ENCODE results near the gene FRMD4A. TPM values are rescaled to one million over a fixed set of nuclear protein-coding genes. Genes with fewer than 3 reads are reported as not detected.
A peak's percentile ranks its signal among the peaks of the same experiment; 100 is the strongest.
"Not testable (repeated sequence)": the region's sequence is repeated elsewhere in the genome, so short reads cannot be mapped to it uniquely, and the experiment has no call there.

The FRMD4A gene
- polyA plus RNA-seq, 1 donor, result 35.1 TPM

- peak; percentile 21 for DNase-seq
These were observed 236.8 kb downstream of the FRMD4A start for GRCh38 chr10:14093730-14094484.

GRCh38 chr10:14092799-14093198 lies 237.9 kb downstream of the FRMD4A start:
- DNase-seq, result no peak

DNA sequence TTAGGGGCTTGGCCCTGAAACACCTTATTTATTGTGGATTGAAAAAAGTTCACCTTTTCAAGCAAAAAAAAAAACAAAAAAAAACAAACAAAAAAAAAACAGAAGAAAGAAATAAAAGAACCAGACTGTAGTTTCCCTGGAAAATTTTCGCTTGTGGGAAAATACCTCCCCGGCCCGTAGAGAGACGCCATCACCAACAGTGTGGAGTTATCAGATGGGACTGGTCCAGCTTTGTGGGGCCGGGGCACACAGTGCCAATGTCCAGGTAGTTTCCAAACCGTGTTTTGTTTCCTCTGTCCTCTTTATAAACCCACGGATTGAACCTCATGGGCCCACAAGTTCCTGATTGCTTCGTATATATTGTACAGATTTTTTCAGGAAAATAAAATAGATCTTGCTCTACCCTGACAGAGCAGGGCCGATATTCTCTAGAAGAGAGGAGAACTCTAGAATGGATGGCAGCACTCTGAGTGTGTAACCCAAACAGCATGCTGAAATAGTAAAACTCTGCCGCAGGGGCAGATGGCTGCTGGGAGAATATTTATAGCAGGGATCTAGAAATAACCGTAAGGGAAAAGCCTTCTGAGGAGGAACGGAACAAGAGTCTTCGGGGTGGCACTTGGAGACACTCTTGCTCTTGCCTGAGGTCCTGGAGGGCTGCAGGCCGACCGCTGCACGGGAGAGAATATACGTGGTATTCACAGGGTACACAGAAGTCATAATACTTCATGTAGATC lies 241.0 kb downstream of the FRMD4A start:
- DNase-seq, result no peak

- DNase-seq, result no peak
These were observed 243.2 kb downstream of the FRMD4A start for GRCh38 chr10:14087566-14087965.

- no peak for DNase-seq
These were observed 244.1 kb downstream of the FRMD4A start for GRCh38 chr10:14086596-14086995.

DNA sequence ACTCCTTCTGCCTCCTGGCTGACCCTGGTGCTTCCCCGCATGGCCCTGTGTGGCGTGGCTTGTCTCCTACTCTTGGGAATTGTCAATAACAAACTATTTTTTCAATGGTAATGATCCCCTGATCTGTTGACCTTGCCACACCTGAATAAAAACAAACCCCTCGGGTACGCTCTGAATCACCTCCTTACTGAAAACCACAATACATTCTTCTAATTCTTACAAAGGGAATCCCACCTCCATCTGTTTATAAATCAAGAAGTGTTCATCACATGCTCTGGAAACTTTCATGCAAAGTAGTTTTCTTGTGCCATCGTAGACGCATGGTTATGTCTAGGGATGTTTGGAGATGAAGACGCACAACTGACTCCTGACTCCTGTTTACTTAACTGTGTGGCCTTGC lies 245.8 kb downstream of the FRMD4A start:
- DNase-seq, result no peak

DNA sequence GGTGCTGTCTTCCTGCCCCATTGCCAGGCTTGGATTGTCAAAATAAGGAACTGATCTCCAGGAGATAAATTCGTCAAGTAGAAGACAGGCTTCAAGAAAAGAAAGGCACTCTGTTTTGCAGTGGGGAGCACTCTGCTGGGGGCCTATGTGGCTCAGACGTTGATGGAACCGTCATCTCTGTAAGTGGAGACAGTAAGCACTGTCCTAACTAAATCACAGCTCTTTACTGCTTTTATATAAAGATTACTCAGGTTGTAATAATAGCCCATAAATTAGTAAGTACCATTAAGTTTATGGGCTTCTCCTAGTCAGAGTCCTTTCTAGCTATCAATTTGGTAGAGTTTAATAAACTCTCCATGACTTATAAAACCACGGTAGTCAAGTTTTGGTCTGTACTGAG lies 249.9 kb downstream of the FRMD4A start:
- DNase-seq, result no peak

DNA sequence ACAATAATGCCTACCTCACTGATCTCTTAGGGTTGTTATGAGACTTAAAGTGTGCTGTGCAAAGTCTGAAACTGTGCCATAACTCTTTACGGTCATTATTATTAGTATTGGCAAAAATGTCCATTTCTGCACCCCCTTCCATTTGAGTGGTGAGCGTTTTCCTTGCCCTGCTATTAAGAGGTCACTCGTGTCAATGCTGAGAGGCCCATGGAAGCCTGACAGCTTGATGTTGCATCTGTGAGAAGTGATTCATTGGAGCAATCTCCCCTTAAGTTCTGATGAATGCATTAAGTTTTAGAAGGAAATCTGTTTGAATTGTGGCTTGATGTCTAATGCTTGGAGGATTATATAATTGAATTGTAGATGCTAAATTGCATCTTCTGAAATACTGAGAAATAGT lies 253.3 kb downstream of the FRMD4A start:
- DNase-seq, result no peak

DNA sequence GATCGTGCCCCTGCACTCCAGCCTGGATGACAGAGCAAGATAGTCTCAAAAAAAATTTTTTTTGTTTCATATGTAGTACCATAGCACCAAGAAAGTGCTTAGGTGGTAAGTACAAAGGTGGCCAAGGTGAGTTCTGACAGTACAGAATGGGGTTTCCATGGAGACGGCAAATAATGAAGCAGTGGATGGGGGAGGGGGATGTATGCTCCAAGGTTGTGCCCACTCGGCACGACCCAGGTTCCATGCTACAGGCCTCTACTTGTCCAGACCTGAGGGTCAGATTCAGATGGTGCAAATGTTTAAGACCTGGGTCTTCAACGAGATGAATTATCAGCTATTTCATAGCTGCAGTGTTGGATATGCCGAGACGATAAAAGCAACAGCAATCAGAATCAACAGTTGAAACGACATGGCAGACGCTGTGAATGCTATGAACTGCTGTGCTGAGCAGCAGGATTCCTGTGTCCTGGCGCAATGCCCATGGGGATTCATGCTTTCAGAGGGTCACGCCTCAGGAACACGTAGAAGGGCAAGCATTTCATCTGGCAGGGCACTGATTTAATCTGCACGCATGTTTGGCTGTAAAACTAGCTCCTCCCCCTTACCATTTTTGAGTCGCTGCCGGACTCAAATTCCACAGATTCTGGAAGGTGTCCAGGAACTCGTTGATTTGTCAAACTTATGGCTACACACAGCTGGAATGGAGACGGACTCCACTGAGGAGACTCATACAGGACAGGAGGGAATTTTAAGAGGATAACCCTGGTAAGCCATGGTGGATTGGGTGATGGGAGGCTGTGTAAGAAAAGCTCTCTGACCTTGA lies 256.5 kb downstream of the FRMD4A start:
- peak; percentile 83 for DNase-seq

GRCh38 chr10:14072541-14072940 lies 258.2 kb downstream of the FRMD4A start:
- DNase-seq, result no peak

GRCh38 chr10:14071956-14072355 lies 258.8 kb downstream of the FRMD4A start:
- DNase-seq, result no peak

- no peak for DNase-seq
These were observed 262.0 kb downstream of the FRMD4A start for GRCh38 chr10:14068601-14069250.

GRCh38 chr10:14067638-14068037 lies 263.1 kb downstream of the FRMD4A start:
- DNase-seq, result not testable (repeated sequence)

DNA sequence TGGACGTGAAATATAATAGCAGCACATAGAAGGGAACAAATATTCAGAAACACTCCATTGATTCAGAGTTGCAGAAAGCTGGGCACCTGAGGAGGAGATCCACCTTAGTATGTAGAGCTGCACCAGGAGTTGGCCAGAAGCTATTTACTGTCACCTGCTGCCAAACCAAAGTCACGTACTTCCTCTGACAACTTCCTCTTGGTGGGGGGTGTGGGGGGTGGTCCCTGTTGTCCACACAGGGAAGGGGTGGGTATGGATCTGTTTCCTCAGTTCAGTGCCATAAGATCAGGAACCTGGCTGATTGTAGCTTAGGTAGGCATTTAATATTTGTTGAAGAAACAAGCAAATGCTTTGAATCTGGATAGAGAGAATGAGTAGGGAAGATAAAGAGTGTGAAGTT lies 264.6 kb downstream of the FRMD4A start:
- DNase-seq, result no peak

DNA sequence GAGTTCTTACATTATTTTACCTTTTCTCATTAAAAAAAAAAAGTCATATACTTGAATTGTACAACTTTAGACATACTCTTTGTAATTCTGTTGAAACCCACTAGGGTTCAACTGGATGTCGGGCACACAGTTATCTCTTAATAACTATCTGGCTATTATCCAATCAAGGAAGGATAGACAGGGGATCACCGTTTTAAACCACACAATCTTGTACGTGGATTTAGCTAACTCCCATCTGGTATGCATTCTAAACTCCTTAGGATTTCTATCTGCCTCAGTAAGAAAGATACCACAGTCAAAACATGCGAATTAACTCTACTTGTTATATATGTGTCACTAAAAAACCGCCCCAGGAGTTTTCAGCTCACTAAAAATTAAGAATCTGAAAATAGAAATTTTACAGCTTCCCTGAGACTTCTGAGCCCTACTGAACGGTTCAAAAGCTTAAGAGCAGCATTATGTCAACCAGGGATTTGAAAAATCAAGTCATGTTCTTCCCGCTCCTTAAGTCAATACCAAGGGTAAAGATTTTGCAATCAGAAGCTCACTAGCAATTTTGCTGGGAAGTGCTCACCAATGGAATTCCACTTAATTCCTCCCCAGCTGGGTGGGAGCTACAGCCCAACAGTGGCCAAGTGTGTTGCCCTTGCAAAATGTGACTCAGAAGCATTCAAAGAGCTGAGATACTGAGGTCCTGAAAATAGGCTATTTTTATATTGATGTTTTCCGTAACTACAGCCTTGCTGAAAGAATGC lies 267.0 kb downstream of the FRMD4A start:
- DNase-seq, result no peak

DNA sequence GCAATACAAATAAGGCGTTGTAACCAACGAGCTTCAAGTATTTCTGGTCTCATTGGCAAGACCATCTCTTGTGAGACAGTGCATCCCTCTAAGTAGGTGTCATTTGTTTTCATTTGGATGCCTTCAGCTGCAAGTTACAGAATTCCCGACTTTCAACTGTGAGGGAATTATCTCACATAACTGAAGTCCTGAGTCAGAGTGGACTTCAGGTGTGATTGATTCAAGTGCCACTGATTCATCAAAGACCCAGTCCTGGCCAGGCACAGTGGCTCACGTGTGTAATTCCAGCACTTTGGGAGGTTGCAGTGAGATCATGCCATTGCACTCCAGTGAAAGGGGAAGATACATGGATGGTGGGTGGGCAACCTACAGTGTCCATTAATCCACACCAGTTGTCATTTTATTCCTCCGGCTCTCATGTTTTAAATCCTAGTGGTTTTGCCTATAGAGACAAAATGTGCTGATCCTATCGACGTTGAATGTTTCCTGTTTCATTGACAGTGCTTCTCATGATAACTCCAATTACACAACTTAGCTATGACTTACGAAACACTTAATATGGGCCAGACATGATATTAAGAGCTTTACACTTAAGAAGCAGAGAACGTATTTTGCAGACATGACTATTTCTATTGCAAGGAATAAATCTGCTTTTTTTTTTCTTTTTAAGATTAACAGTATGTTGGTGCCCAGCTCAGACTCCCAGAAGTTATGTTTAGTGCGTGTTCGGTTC lies 268.0 kb downstream of the FRMD4A start:
- no peak for DNase-seq

DNA sequence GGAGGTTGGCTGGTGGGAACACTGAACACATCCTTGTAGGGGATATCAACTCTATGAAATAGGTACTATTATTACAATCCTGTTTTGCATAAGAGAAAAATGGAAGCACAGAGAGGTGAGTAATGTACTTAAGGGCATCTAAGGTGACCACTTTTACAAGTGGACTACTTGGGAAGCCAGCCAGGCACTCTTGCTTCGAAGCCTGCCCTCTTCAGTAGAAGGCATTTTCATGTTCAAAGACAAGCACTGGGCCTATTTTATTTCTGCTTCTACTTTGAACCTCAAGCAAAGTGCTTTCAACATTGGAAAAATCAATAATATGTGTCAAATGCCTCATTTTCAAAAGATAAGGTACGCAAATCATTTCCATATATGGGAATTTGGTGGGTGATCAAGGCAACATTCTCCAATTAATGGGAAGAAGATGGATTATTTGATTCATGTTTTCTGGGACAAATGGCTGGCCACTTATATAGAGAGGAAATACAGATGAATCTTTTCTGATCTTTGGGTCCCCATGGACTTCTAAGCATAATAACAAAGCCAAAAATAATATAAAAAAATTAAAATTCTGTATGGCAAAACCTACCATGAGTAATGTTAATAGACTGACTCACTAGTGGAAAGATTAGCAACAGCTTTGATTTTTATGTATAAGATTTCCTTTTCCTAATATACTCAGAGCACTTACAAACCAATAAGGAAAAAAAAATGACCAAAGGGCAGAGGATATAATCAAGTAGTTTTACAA lies 270.2 kb downstream of the FRMD4A start:
- DNase-seq, result no peak

- DNase-seq, result peak; percentile 22
These were observed 274.0 kb downstream of the FRMD4A start for GRCh38 chr10:14056610-14057332.

- no peak for DNase-seq
These were observed 277.8 kb downstream of the FRMD4A start for GRCh38 chr10:14052931-14053330.

- no peak for DNase-seq
These were observed 280.1 kb downstream of the FRMD4A start for GRCh38 chr10:14050598-14050997.

All from hindlimb muscle (tissue), 1 donor.